GM18861 (cell line): ENCODE measurements around the gene CRIM1.

Experiments used
- ATAC-seq: cut with Tn5 transposase; IDR thresholded peaks from one replicate; pipeline ENCODE4 v1.9.1; 2021; ENCODE audit not compliant: unreplicated experiment

CRIM1 gene

GRCh38 chr2:36452260-36452659 is 96.7 kb downstream of the CRIM1 start:
- ATAC-seq: no peak

GRCh38 chr2:36453652-36454051 is 98.1 kb downstream of the CRIM1 start:
- no peak for ATAC-seq

- ATAC-seq: no peak
These were observed 99.4 kb downstream of the CRIM1 start for GRCh38 chr2:36455011-36455410.

- ATAC-seq: no peak
These were observed 100.2 kb downstream of the CRIM1 start for GRCh38 chr2:36455788-36456187.

DNA sequence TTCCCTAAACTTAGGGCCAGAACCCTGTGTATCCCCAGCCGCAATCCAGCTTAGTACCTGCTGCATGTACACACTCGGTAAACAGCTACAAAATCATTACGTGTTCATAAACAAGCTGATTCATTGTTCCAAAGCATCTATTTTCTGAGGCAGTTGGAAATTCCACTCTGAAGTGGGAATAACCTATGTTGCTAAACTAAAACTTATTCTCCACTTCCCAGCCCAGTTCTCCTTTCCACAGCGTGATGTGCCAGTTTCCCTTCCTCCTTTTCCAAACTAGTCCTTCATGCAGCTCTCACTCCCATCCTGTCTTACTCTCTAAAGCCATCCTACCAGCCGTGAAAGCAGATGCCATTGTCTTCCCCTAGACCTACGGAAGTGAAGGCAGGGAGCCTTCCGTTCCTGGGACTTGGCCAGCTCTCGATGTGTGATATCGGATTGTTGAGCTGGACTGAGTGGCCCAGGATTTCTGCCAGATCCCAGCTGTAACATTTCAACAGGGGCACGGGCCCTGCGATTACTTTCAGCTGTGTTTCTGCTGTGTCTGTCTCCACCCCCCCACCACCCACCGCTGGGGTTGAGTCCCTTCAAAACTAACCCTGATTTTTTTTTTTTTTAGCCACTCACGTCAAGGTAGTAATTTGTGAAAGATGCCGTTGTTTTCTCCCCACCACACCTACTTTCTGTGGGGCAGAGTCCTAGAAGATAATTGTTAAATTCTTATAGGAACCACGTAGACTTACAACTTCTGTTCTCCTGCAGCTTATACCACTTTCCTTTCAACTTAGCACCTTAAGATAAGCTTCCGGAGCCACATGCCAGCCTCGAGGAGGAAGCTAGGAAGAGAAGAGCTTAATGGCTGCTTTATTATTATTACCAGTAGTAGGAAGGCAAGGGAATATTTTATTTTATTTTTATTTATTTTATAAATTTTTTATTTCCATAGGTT is 100.9 kb downstream of the CRIM1 start:
- ATAC-seq: no peak

- no peak for ATAC-seq
These were observed 102.5 kb downstream of the CRIM1 start for GRCh38 chr2:36458106-36458505.

DNA sequence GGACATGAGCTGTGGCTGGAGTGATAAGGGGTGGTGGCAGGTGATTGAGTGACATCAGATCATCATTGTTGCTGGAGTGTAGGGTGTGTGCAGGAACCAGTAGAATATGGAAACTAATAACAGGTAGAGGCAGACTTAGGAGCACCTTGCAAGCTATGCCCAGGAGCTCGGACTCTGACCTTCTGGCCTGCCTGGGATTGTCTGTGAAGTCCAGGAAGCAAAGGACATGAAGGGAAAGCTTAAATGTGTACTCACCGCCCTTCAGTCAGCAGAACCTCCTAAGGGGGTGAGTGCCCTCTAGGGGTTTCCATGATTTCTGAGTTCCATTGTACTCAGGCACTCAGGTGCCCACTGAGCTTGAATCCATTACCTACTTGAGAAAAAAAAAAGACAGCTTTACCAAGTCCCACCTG is 104.2 kb downstream of the CRIM1 start:
- no peak for ATAC-seq

- ATAC-seq: peak; percentile 71
These were observed 105.6 kb downstream of the CRIM1 start for GRCh38 chr2:36461039-36461681.

GRCh38 chr2:36462311-36462935 is 106.8 kb downstream of the CRIM1 start:
- ATAC-seq: no peak

DNA sequence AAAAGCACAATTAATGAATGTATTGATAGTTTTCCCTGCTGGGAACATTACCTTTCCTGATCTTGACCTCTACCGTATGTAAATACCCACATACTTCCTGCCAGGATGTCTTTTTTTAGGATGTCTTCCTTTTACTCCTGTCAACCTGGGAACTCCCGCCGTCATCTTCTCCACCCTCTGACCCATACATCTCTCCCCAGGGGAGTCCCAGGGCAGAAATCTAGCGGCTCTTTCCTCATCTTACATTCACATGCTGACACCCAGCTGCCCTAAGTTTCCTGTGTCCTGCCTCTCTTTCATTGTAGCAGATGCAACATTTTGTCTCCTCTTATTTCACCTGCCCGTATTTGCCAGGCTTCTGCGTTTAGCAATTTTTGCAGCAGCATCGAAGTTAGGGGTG is 107.8 kb downstream of the CRIM1 start:
- no peak for ATAC-seq

GRCh38 chr2:36464006-36464721 is 108.6 kb downstream of the CRIM1 start:
- ATAC-seq: no peak

DNA sequence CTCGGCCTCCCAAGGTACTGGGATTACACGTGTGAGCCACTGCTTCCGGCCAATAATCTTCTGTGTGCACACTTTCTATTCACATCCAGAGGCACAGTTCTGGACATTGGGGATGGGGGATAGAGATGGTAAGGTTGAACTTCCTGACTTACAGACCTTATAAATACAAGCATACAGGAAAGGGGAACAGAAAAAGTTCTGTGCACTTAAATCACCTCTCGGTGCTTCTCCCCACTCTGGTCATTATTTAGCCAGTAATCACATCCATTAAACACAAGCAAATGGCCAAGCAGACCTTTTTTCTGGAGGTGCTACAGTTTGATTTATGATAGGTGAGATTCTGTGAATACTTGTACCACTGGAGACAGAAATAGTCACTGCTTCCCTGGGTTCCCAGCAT is 110.6 kb downstream of the CRIM1 start:
- no peak for ATAC-seq

DNA sequence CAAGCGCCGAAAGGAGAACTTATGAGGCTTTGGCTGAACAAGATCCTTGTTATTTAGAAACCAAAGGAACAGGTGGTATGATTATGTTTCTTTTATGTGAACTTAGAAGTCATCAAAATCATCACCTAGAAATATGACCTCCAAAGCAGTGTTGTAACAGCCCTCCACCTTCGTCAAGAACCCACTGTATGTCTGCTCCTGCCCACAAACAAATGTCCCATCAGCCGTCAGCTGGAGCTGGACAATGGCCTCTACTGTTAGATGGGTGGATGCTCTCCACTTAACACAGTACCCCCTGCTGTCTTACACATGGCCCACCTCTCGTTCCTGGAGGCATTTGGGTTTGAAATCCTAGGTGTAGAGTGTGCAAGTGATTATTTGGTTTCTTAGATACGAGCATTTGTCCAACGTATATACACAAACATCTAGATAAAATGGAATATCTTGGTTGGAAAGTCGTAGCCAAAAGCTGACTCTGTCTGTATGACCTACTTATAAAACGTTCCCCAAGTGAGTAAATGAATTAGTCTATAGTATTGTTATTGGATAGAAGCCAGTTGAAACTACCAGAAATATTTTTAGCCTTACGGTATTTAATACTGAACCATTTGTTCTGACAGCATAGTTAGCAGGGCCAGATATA is 113.0 kb downstream of the CRIM1 start:
- ATAC-seq: no peak

DNA sequence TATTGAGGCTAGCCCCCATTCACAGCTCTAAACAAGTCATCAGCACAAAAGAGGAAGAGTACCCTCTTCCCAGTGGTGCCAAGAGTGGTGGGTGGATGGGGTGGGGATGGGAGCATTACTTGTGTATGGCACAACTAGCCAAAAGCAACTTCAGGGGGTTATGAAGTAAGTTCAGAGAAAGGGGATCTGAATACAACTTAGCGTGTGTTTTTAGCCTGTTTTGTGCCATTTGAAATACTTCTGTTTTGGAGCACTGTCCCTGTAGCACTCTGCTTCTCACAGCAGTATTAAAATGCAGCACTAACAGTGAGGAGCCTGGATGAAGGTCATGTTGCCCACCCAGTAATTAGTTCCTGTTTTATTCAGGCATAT is 113.5 kb downstream of the CRIM1 start:
- ATAC-seq: no peak

DNA sequence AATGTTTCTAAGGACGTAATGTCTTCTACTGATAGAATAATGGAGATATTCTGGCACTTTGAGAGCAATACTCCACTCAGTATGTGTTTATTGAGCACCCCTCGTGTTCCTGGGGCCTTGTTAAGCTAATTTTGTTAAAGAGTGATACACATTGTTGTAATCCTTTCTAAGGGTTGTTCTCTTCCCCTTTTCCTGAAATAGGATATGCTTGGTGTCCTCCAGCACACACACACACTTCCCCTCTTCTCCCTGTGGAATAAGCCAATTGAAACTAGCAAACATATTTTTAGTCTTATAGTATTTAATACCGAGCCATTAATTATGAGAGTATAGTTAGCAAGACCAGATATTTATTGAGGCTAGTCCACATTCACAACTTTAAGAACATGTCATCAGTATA is 114.1 kb downstream of the CRIM1 start:
- ATAC-seq: no peak

GRCh38 chr2:36473230-36473629 is 117.7 kb downstream of the CRIM1 start:
- ATAC-seq: no peak

- no peak for ATAC-seq
These were observed 120.8 kb downstream of the CRIM1 start for GRCh38 chr2:36476411-36476810.

- no peak for ATAC-seq
These were observed 121.7 kb downstream of the CRIM1 start for GRCh38 chr2:36477315-36477714.

DNA sequence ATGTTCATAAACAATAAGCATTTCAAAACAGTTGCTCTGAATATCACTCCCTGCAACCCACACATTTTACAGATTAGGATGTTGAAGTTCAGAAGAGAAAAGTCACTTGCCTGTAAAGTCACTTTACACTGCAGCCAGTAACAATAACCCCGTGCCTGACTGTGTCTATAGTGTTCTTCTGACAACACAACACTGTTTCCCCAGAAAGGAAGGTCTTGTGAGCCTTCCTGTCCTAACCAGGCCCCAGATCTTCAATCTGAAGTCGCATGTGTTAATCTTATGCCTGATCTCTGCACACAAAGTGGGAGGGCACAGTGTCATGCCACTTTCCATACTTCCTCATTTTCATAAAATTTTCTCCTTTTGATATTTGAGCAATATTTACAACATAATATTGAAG is 122.2 kb downstream of the CRIM1 start:
- ATAC-seq: no peak

- ATAC-seq: no peak
These were observed 122.8 kb downstream of the CRIM1 start for GRCh38 chr2:36478332-36478738.

- ATAC-seq: no peak
These were observed 123.4 kb downstream of the CRIM1 start for GRCh38 chr2:36478999-36479398.
